Measurements from ENCODE around the gene FBXL5. TPM values are rescaled to one million over a fixed set of nuclear protein-coding genes. Genes with fewer than 3 reads are reported as not detected.

The FBXL5 gene
- total and polyA plus RNA-seq, 4 donors = 24.5 to 79.7 (median 34.5) TPM

DNA sequence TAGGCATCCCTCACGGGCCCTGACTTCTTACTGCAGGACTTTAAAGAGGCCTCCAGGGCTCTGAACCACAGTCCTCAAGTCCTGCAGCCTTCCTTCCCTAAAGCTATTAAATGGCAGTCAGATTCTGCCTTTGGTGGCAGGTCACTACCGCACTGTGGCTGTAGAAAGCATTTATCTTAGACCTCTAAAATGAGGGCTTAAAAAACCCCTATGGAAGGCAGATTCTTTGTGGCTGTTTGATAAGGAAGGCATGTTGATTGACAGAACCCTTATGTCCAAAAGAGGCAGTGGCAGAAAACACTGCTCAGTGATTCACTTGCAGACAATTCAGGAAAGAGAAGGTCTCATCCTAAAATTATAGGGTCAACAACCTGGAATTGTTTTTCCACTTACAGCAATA lies 79.2 kb downstream of the FBXL5 start:
- no peak overlapping the region for H3K9ac ChIP-seq (ENCODE audit: low read depth in 1 of 2, low read length in 2 of 2)
- DNase-seq (ENCODE audit: low spot score) = no peak
- H3K4me3 ChIP-seq (ENCODE audit: low read depth in 1 of 3, low read length in 3 of 3) = no peak overlapping the region
- no peaks in the 10 kb centered on the region for H3K4me1 ChIP-seq (ENCODE audit: control insufficient read depth in 4 of 4, insufficient read depth in 4 of 4, low read length in 3 of 4)
- peaks cover 0 to 2% (median 0%) of the 10 kb centered on the region in 4 donors for H3K36me3 ChIP-seq (ENCODE audit: control insufficient read depth in 4 of 4, insufficient read depth in 3 of 4, low read depth in 1 of 4, low read length in 3 of 4)
- TF ChIP-seq, protein P1, sequence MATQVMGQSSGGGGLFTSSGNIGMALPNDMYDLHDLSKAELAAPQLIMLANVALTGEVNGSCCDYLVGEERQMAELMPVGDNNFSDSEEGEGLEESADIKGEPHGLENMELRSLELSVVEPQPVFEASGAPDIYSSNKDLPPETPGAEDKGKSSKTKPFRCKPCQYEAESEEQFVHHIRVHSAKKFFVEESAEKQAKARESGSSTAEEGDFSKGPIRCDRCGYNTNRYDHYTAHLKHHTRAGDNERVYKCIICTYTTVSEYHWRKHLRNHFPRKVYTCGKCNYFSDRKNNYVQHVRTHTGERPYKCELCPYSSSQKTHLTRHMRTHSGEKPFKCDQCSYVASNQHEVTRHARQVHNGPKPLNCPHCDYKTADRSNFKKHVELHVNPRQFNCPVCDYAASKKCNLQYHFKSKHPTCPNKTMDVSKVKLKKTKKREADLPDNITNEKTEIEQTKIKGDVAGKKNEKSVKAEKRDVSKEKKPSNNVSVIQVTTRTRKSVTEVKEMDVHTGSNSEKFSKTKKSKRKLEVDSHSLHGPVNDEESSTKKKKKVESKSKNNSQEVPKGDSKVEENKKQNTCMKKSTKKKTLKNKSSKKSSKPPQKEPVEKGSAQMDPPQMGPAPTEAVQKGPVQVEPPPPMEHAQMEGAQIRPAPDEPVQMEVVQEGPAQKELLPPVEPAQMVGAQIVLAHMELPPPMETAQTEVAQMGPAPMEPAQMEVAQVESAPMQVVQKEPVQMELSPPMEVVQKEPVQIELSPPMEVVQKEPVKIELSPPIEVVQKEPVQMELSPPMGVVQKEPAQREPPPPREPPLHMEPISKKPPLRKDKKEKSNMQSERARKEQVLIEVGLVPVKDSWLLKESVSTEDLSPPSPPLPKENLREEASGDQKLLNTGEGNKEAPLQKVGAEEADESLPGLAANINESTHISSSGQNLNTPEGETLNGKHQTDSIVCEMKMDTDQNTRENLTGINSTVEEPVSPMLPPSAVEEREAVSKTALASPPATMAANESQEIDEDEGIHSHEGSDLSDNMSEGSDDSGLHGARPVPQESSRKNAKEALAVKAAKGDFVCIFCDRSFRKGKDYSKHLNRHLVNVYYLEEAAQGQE (IDR thresholded peaks at IDR 0.05) = no peak
- no peak for TF ChIP-seq YY1 (IDR thresholded peaks at IDR 0.05)
- no peak for TF ChIP-seq HNF4A (conservative IDR thresholded peaks at IDR 0.05)
- no peak for TF ChIP-seq FOXA2 (IDR thresholded peaks at IDR 0.05)
- no peak for TF ChIP-seq JUND (IDR thresholded peaks at IDR 0.05)
- TF ChIP-seq, protein P2, sequence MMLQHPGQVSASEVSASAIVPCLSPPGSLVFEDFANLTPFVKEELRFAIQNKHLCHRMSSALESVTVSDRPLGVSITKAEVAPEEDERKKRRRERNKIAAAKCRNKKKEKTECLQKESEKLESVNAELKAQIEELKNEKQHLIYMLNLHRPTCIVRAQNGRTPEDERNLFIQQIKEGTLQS (IDR thresholded peaks at IDR 0.05) = no peak
- TF ChIP-seq RAD21 (IDR thresholded peaks at IDR 0.05) = no peak
- TF ChIP-seq, protein P3, sequence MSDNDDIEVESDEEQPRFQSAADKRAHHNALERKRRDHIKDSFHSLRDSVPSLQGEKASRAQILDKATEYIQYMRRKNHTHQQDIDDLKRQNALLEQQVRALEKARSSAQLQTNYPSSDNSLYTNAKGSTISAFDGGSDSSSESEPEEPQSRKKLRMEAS (IDR thresholded peaks at IDR 0.05) = no peak
- no peaks in the 10 kb centered on the region for H3K9me3 ChIP-seq (ENCODE audit: control insufficient read depth in 4 of 4, low read length in 3 of 4)
- 67% methylated on average over 2 of the region's 2 CpGs for WGBS
- H3K27me3 ChIP-seq (ENCODE audit: control insufficient read depth in 4 of 4, insufficient read depth in 4 of 4, low read length in 3 of 4) = no peaks in the 10 kb centered on the region
- no peak overlapping the region for H3K27ac ChIP-seq (ENCODE audit: low read depth in 1 of 2, low read length in 2 of 2)

DNA sequence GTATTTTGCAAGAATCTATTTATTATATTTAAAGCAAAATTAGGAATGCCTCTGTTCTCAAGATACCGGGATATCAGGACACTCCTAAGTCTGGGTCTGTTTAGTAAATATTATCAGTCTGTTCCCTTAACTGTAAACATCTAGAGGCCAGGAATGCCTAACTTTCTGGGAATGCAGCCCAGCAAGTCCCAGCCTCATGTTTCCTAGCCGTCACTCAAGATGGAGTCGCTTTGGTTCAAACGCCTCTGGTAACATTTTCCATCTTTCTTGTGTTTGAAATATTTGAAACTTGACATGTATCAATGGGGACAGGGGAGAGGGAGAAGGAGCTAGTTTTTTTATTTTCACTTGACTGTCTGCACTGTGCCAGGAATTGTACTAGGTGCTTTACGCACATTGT lies 85.4 kb downstream of the FBXL5 start:
- H3K9ac ChIP-seq (ENCODE audit: low read depth in 1 of 2, low read length in 2 of 2) = no peak overlapping the region
- DNase-seq (ENCODE audit: low spot score) = no peak
- no peak for TF ChIP-seq HNF4G (IDR thresholded peaks at IDR 0.05)
- TF ChIP-seq NR2F2 (IDR thresholded peaks at IDR 0.05) = no peak
- TF ChIP-seq, protein P4, sequence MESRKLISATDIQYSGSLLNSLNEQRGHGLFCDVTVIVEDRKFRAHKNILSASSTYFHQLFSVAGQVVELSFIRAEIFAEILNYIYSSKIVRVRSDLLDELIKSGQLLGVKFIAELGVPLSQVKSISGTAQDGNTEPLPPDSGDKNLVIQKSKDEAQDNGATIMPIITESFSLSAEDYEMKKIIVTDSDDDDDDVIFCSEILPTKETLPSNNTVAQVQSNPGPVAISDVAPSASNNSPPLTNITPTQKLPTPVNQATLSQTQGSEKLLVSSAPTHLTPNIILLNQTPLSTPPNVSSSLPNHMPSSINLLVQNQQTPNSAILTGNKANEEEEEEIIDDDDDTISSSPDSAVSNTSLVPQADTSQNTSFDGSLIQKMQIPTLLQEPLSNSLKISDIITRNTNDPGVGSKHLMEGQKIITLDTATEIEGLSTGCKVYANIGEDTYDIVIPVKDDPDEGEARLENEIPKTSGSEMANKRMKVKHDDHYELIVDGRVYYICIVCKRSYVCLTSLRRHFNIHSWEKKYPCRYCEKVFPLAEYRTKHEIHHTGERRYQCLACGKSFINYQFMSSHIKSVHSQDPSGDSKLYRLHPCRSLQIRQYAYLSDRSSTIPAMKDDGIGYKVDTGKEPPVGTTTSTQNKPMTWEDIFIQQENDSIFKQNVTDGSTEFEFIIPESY (IDR thresholded peaks at IDR 0.05) = no peak
- no peak for TF ChIP-seq RAD21 (IDR thresholded peaks at IDR 0.05)
- TF ChIP-seq TAF1 (conservative IDR thresholded peaks at IDR 0.05) = no peak
- no peak for TF ChIP-seq EGR1 (IDR thresholded peaks at IDR 0.05; ENCODE audit: low read depth in 2 of 2)
- TF ChIP-seq, protein P3 (IDR thresholded peaks at IDR 0.05) = no peak
- TF ChIP-seq SP1 (IDR thresholded peaks at IDR 0.05) = no peak
- TF ChIP-seq FOXA1 (IDR thresholded peaks at IDR 0.05) = no peak
- TF ChIP-seq FOXA2 (IDR thresholded peaks at IDR 0.05) = no peak
- no peak for TF ChIP-seq YY1 (IDR thresholded peaks at IDR 0.05)
- no peak for TF ChIP-seq JUND (IDR thresholded peaks at IDR 0.05)
- TF ChIP-seq, protein P5, sequence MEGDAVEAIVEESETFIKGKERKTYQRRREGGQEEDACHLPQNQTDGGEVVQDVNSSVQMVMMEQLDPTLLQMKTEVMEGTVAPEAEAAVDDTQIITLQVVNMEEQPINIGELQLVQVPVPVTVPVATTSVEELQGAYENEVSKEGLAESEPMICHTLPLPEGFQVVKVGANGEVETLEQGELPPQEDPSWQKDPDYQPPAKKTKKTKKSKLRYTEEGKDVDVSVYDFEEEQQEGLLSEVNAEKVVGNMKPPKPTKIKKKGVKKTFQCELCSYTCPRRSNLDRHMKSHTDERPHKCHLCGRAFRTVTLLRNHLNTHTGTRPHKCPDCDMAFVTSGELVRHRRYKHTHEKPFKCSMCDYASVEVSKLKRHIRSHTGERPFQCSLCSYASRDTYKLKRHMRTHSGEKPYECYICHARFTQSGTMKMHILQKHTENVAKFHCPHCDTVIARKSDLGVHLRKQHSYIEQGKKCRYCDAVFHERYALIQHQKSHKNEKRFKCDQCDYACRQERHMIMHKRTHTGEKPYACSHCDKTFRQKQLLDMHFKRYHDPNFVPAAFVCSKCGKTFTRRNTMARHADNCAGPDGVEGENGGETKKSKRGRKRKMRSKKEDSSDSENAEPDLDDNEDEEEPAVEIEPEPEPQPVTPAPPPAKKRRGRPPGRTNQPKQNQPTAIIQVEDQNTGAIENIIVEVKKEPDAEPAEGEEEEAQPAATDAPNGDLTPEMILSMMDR (IDR thresholded peaks at IDR 0.05; ENCODE audit: low read depth, low read length, missing input control) = no peak
- TF ChIP-seq RXRA (IDR thresholded peaks at IDR 0.05) = no peak
- TF ChIP-seq HNF4A (conservative IDR thresholded peaks at IDR 0.05) = no peak
- no peak for TF ChIP-seq GABPA (IDR thresholded peaks at IDR 0.05 in 1 of 2, conservative IDR thresholded peaks at IDR 0.05 in 1 of 2)
- TF ChIP-seq, protein P1 (IDR thresholded peaks at IDR 0.05) = no peak
- TF ChIP-seq, protein P2 (IDR thresholded peaks at IDR 0.05) = no peak
- no peaks in the 10 kb centered on the region for H3K4me1 ChIP-seq (ENCODE audit: control insufficient read depth in 4 of 4, insufficient read depth in 4 of 4, low read length in 3 of 4)
- WGBS = 96% methylated on average over 5 of the region's 5 CpGs
- no peak overlapping the region for H3K27ac ChIP-seq (ENCODE audit: low read depth in 1 of 2, low read length in 2 of 2)
- H3K36me3 ChIP-seq (ENCODE audit: control insufficient read depth in 4 of 4, insufficient read depth in 3 of 4, low read depth in 1 of 4, low read length in 3 of 4) = peaks cover 3 to 16% (median 12%) of the 10 kb centered on the region in 4 donors
- H3K4me3 ChIP-seq (ENCODE audit: low read depth in 1 of 3, low read length in 3 of 3) = no peak overlapping the region
- no peaks in the 10 kb centered on the region for H3K9me3 ChIP-seq (ENCODE audit: control insufficient read depth in 4 of 4, low read length in 3 of 4)
- no peaks in the 10 kb centered on the region for H3K27me3 ChIP-seq (ENCODE audit: control insufficient read depth in 4 of 4, insufficient read depth in 4 of 4, low read length in 3 of 4)

All from liver (tissue), 9 donors.